Measurements from ENCODE around the gene CDC14A.
"Not testable (repeated sequence)": the region's sequence is repeated elsewhere in the genome, so short reads cannot be mapped to it uniquely, and the experiment has no call there.

The CDC14A gene

DNA sequence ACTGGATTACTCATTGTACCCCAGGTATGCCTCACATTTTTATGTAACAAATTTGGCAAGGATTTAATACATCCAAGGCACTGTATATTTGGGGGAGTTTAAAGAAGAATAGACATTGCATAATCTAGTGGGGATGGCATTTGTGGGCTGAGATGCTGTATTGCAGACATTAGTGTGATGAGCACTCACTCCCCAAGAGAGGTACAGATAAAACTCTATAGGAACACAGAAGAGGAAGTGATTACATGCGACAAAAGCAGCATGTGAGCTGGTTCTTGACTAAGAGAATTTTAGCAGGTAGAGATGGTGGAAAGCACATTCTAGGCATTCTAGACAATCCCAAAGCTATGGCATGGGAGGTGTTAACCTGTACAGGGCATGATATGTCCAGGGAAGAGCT lies 24.2 kb upstream of the CDC14A start:
- Histone ChIP-seq H2AFZ (ENCODE audit: low read depth, low read length, severe bottlenecking) (no peak overlapping the region), H3K9me3 (ENCODE audit: insufficient read depth, low read length) (no peaks in the 10 kb centered on the region), H3K27me3 (ENCODE audit: low read length) (no peaks in the 10 kb centered on the region), H3K36me3 (ENCODE audit: low read length) (no peaks in the 10 kb centered on the region), H3K27ac (ENCODE audit: low read depth, low read length) (no peak overlapping the region), H3K9ac (ENCODE audit: low read length) (no peak overlapping the region), H3K79me2 (ENCODE audit: insufficient read depth, low read length) (no peaks in the 10 kb centered on the region), H3K4me2 (ENCODE audit: low read depth, low read length, poor library complexity, severe bottlenecking) (no peak overlapping the region), H4K20me1 (ENCODE audit: low read depth, low read length) (no peaks in the 10 kb centered on the region), H3K9me2 (replicated peaks; ENCODE audit: insufficient read depth, low read length) (no peaks in the 10 kb centered on the region), H3K4me3 (ENCODE audit: insufficient read depth, low read length, poor library complexity, severe bottlenecking) (no peak overlapping the region), H3F3A (ENCODE audit: insufficient read depth) (no peaks in the 10 kb centered on the region)
- TF ChIP-seq, protein P1, sequence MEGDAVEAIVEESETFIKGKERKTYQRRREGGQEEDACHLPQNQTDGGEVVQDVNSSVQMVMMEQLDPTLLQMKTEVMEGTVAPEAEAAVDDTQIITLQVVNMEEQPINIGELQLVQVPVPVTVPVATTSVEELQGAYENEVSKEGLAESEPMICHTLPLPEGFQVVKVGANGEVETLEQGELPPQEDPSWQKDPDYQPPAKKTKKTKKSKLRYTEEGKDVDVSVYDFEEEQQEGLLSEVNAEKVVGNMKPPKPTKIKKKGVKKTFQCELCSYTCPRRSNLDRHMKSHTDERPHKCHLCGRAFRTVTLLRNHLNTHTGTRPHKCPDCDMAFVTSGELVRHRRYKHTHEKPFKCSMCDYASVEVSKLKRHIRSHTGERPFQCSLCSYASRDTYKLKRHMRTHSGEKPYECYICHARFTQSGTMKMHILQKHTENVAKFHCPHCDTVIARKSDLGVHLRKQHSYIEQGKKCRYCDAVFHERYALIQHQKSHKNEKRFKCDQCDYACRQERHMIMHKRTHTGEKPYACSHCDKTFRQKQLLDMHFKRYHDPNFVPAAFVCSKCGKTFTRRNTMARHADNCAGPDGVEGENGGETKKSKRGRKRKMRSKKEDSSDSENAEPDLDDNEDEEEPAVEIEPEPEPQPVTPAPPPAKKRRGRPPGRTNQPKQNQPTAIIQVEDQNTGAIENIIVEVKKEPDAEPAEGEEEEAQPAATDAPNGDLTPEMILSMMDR (IDR thresholded peaks at IDR 0.05; ENCODE audit: insufficient read depth, low read length, poor library complexity, severe bottlenecking), result no peak

- not testable (repeated sequence) for H3K4me2 ChIP-seq (ENCODE audit: low read depth, low read length, poor library complexity, severe bottlenecking); H4K20me1 ChIP-seq (ENCODE audit: low read depth, low read length); H3K27me3 ChIP-seq (ENCODE audit: low read length); H3F3A ChIP-seq (ENCODE audit: insufficient read depth); H3K9me2 ChIP-seq (replicated peaks; ENCODE audit: insufficient read depth, low read length); H3K9ac ChIP-seq (ENCODE audit: low read length); H3K4me3 ChIP-seq (ENCODE audit: insufficient read depth, low read length, poor library complexity, severe bottlenecking); H2AFZ ChIP-seq (ENCODE audit: low read depth, low read length, severe bottlenecking); H3K9me3 ChIP-seq (ENCODE audit: insufficient read depth, low read length); H3K79me2 ChIP-seq (ENCODE audit: insufficient read depth, low read length); H3K36me3 ChIP-seq (ENCODE audit: low read length); H3K27ac ChIP-seq (ENCODE audit: low read depth, low read length)
These were observed 21.2 kb upstream of the CDC14A start for GRCh38 chr1:100331146-100331545.

- no peak for TF ChIP-seq EZH2phosphoT487 (conservative IDR thresholded peaks at IDR 0.05; ENCODE audit: low read length)
- TF ChIP-seq, protein P1 (IDR thresholded peaks at IDR 0.05; ENCODE audit: insufficient read depth, low read length, poor library complexity, severe bottlenecking), result no peak
- Histone ChIP-seq H3K9me2 (replicated peaks; ENCODE audit: insufficient read depth, low read length) (no peaks in the 10 kb centered on the region), H3K27ac (ENCODE audit: low read depth, low read length) (no peak overlapping the region), H2AFZ (ENCODE audit: low read depth, low read length, severe bottlenecking) (no peak overlapping the region), H3F3A (ENCODE audit: insufficient read depth) (no peaks in the 10 kb centered on the region), H3K27me3 (ENCODE audit: low read length) (no peaks in the 10 kb centered on the region), H4K20me1 (ENCODE audit: low read depth, low read length) (no peaks in the 10 kb centered on the region), H3K9ac (ENCODE audit: low read length) (no peak overlapping the region), H3K4me2 (ENCODE audit: low read depth, low read length, poor library complexity, severe bottlenecking) (no peak overlapping the region), H3K79me2 (ENCODE audit: insufficient read depth, low read length) (no peaks in the 10 kb centered on the region), H3K4me3 (ENCODE audit: insufficient read depth, low read length, poor library complexity, severe bottlenecking) (no peak overlapping the region), H3K36me3 (ENCODE audit: low read length) (no peaks in the 10 kb centered on the region), H3K9me3 (ENCODE audit: insufficient read depth, low read length) (no peaks in the 10 kb centered on the region)
These were observed 20.0 kb upstream of the CDC14A start for GRCh38 chr1:100332331-100332730.

GRCh38 chr1:100335436-100335835 lies 16.9 kb upstream of the CDC14A start:
- Histone ChIP-seq H3K4me3 (ENCODE audit: insufficient read depth, low read length, poor library complexity, severe bottlenecking) (no peak overlapping the region), H3K79me2 (ENCODE audit: insufficient read depth, low read length) (no peaks in the 10 kb centered on the region), H2AFZ (ENCODE audit: low read depth, low read length, severe bottlenecking) (no peak overlapping the region)

DNA sequence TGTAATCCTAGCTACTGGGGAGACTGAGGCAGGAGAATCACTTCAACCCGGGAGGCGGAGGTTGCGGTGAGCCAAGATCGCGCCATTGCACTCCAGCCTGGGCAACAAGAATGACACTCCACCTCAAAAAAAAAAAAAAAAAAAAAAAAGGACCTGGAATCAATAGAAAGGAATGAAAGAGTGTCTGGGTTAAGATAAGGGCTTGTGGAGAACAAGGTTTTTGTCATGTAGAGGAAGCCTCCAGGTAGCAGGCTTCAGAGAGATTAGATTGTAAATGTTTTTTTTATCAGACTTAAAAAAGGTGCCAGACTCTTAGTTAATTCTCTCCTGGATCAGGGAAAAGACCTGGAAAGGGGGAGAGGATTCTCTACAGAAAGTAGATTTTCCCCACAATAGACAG lies 14.4 kb upstream of the CDC14A start:
- H3K9me3 ChIP-seq (ENCODE audit: insufficient read depth, low read length); H3K79me2 ChIP-seq (ENCODE audit: insufficient read depth, low read length); H3K27me3 ChIP-seq (ENCODE audit: low read length); H3K4me3 ChIP-seq (ENCODE audit: insufficient read depth, low read length, poor library complexity, severe bottlenecking); H3K9ac ChIP-seq (ENCODE audit: low read length); H4K20me1 ChIP-seq (ENCODE audit: low read depth, low read length); H3K27ac ChIP-seq (ENCODE audit: low read depth, low read length); H3K4me2 ChIP-seq (ENCODE audit: low read depth, low read length, poor library complexity, severe bottlenecking); H3K36me3 ChIP-seq (ENCODE audit: low read length); H2AFZ ChIP-seq (ENCODE audit: low read depth, low read length, severe bottlenecking); H3K9me2 ChIP-seq (replicated peaks; ENCODE audit: insufficient read depth, low read length); H3F3A ChIP-seq (ENCODE audit: insufficient read depth): not testable (repeated sequence)

More at GRCh38 chr1:100335436-100335835, 16.9 kb upstream of the CDC14A start:
- no peaks in the 10 kb centered on the region for H3K9me2 ChIP-seq (replicated peaks; ENCODE audit: insufficient read depth, low read length)
- no peaks in the 10 kb centered on the region for H3K9me3 ChIP-seq (ENCODE audit: insufficient read depth, low read length)
- no peaks in the 10 kb centered on the region for H3K27me3 ChIP-seq (ENCODE audit: low read length)
- H3F3A ChIP-seq (ENCODE audit: insufficient read depth), result no peaks in the 10 kb centered on the region
- no peak overlapping the region for H3K9ac ChIP-seq (ENCODE audit: low read length)
- H3K4me2 ChIP-seq (ENCODE audit: low read depth, low read length, poor library complexity, severe bottlenecking), result no peak overlapping the region
- H3K36me3 ChIP-seq (ENCODE audit: low read length), result no peaks in the 10 kb centered on the region
- no peaks in the 10 kb centered on the region for H4K20me1 ChIP-seq (ENCODE audit: low read depth, low read length)
- H3K27ac ChIP-seq (ENCODE audit: low read depth, low read length), result no peak overlapping the region
- TF ChIP-seq, protein P1 (IDR thresholded peaks at IDR 0.05; ENCODE audit: insufficient read depth, low read length, poor library complexity, severe bottlenecking), result no peak
- no peak for TF ChIP-seq EZH2phosphoT487 (conservative IDR thresholded peaks at IDR 0.05; ENCODE audit: low read length)

- not testable (repeated sequence) for H3K9me2 ChIP-seq (replicated peaks; ENCODE audit: insufficient read depth, low read length); H3F3A ChIP-seq (ENCODE audit: insufficient read depth); H3K27ac ChIP-seq (ENCODE audit: low read depth, low read length); H2AFZ ChIP-seq (ENCODE audit: low read depth, low read length, severe bottlenecking); H3K27me3 ChIP-seq (ENCODE audit: low read length); H3K36me3 ChIP-seq (ENCODE audit: low read length); H3K4me2 ChIP-seq (ENCODE audit: low read depth, low read length, poor library complexity, severe bottlenecking); H3K4me3 ChIP-seq (ENCODE audit: insufficient read depth, low read length, poor library complexity, severe bottlenecking); H4K20me1 ChIP-seq (ENCODE audit: low read depth, low read length); H3K9ac ChIP-seq (ENCODE audit: low read length); H3K9me3 ChIP-seq (ENCODE audit: insufficient read depth, low read length); H3K79me2 ChIP-seq (ENCODE audit: insufficient read depth, low read length)
These were observed 12.6 kb upstream of the CDC14A start for GRCh38 chr1:100339735-100340134.
